Measurements from ENCODE around the gene TRIB2.
A peak's percentile ranks its signal among the peaks of the same experiment; 100 is the strongest.

TRIB2 gene

GRCh38 chr2:12700989-12701388 is 15.7 kb upstream of the TRIB2 start:
- no peak overlapping the region for H3K27ac ChIP-seq (ENCODE audit: low read depth, low read length)

GRCh38 chr2:12701786-12702167 is 15.0 kb upstream of the TRIB2 start:
- Histone ChIP-seq H3K27me3 (ENCODE audit: control insufficient read depth, insufficient read depth, low read length) (no peaks in the 10 kb centered on the region), H3K9me3 (ENCODE audit: control insufficient read depth, insufficient read depth, low read length) (no peaks in the 10 kb centered on the region), H3K9ac (ENCODE audit: low read depth, low read length) (no peak overlapping the region), H3K4me3 (ENCODE audit: low read depth, low read length) (no peak overlapping the region), H3K27ac (ENCODE audit: low read depth, low read length) (no peak overlapping the region), H3K4me1 (ENCODE audit: control insufficient read depth, insufficient read depth, low read length) (peaks cover 5% of the 10 kb centered on the region; the same call in 1 of the 2 replicates), H3K36me3 (ENCODE audit: control insufficient read depth, insufficient read depth, low read length) (no peaks in the 10 kb centered on the region)

More at GRCh38 chr2:12700989-12701388, 15.7 kb upstream of the TRIB2 start:
- Histone ChIP-seq H3K4me1 (ENCODE audit: control insufficient read depth, insufficient read depth, low read length) (peaks cover 5% of the 10 kb centered on the region; the same call in 1 of the 2 replicates), H3K9me3 (ENCODE audit: control insufficient read depth, insufficient read depth, low read length) (no peaks in the 10 kb centered on the region), H3K27me3 (ENCODE audit: control insufficient read depth, insufficient read depth, low read length) (no peaks in the 10 kb centered on the region), H3K36me3 (ENCODE audit: control insufficient read depth, insufficient read depth, low read length) (no peaks in the 10 kb centered on the region), H3K9ac (ENCODE audit: low read depth, low read length) (no peak overlapping the region), H3K4me3 (ENCODE audit: low read depth, low read length) (no peak overlapping the region)

- H3K27me3 ChIP-seq (ENCODE audit: control insufficient read depth, insufficient read depth, low read length) = no peaks in the 10 kb centered on the region
- H3K36me3 ChIP-seq (ENCODE audit: control insufficient read depth, insufficient read depth, low read length) = no peaks in the 10 kb centered on the region
- H3K9ac ChIP-seq (ENCODE audit: low read depth, low read length) = no peak overlapping the region
- H3K4me3 ChIP-seq (ENCODE audit: low read depth, low read length) = no peak overlapping the region
- H3K4me1 ChIP-seq (ENCODE audit: control insufficient read depth, insufficient read depth, low read length) = peaks cover 5% of the 10 kb centered on the region; the same call in 1 of the 2 replicates
- H3K9me3 ChIP-seq (ENCODE audit: control insufficient read depth, insufficient read depth, low read length) = no peaks in the 10 kb centered on the region
- H3K27ac ChIP-seq (ENCODE audit: low read depth, low read length) = peak overlapping the region; percentile 41
Observed at GRCh38 chr2:12702168-12703121, 14.3 kb upstream of the TRIB2 start.

GRCh38 chr2:12704378-12704777 is 12.4 kb upstream of the TRIB2 start:
- Histone ChIP-seq H3K27me3 (ENCODE audit: control insufficient read depth, insufficient read depth, low read length) (no peaks in the 10 kb centered on the region), H3K9ac (ENCODE audit: low read depth, low read length) (no peak overlapping the region), H3K9me3 (ENCODE audit: control insufficient read depth, insufficient read depth, low read length) (no peaks in the 10 kb centered on the region), H3K4me3 (ENCODE audit: low read depth, low read length) (no peak overlapping the region), H3K4me1 (ENCODE audit: control insufficient read depth, insufficient read depth, low read length) (peaks cover 5% of the 10 kb centered on the region; the same call in 1 of the 2 replicates), H3K27ac (ENCODE audit: low read depth, low read length) (no peak overlapping the region), H3K36me3 (ENCODE audit: control insufficient read depth, insufficient read depth, low read length) (no peaks in the 10 kb centered on the region)

GRCh38 chr2:12705230-12705629 is 11.5 kb upstream of the TRIB2 start:
- Histone ChIP-seq H3K4me1 (ENCODE audit: control insufficient read depth, insufficient read depth, low read length) (peaks cover 5% of the 10 kb centered on the region; the same call in 1 of the 2 replicates), H3K9ac (ENCODE audit: low read depth, low read length) (no peak overlapping the region), H3K27ac (ENCODE audit: low read depth, low read length) (no peak overlapping the region)

GRCh38 chr2:12705742-12706141 is 11.0 kb upstream of the TRIB2 start:
- no peak overlapping the region for H3K27ac ChIP-seq (ENCODE audit: low read depth, low read length)
- H3K9ac ChIP-seq (ENCODE audit: low read depth, low read length) = no peak overlapping the region
- H3K4me1 ChIP-seq (ENCODE audit: control insufficient read depth, insufficient read depth, low read length) = peaks cover 5% of the 10 kb centered on the region; the same call in 1 of the 2 replicates
- no peaks in the 10 kb centered on the region for H3K9me3 ChIP-seq (ENCODE audit: control insufficient read depth, insufficient read depth, low read length)
- no peaks in the 10 kb centered on the region for H3K36me3 ChIP-seq (ENCODE audit: control insufficient read depth, insufficient read depth, low read length)
- H3K4me3 ChIP-seq (ENCODE audit: low read depth, low read length) = no peak overlapping the region
- no peaks in the 10 kb centered on the region for H3K27me3 ChIP-seq (ENCODE audit: control insufficient read depth, insufficient read depth, low read length)

More at GRCh38 chr2:12705230-12705629, 11.5 kb upstream of the TRIB2 start:
- Histone ChIP-seq H3K4me3 (ENCODE audit: low read depth, low read length) (no peak overlapping the region), H3K9me3 (ENCODE audit: control insufficient read depth, insufficient read depth, low read length) (no peaks in the 10 kb centered on the region), H3K36me3 (ENCODE audit: control insufficient read depth, insufficient read depth, low read length) (no peaks in the 10 kb centered on the region), H3K27me3 (ENCODE audit: control insufficient read depth, insufficient read depth, low read length) (no peaks in the 10 kb centered on the region)

- Histone ChIP-seq H3K4me3 (ENCODE audit: low read depth, low read length) (no peak overlapping the region), H3K36me3 (ENCODE audit: control insufficient read depth, insufficient read depth, low read length) (no peaks in the 10 kb centered on the region), H3K9me3 (ENCODE audit: control insufficient read depth, insufficient read depth, low read length) (no peaks in the 10 kb centered on the region), H3K4me1 (ENCODE audit: control insufficient read depth, insufficient read depth, low read length) (no peaks in the 10 kb centered on the region), H3K27ac (ENCODE audit: low read depth, low read length) (no peak overlapping the region), H3K27me3 (ENCODE audit: control insufficient read depth, insufficient read depth, low read length) (no peaks in the 10 kb centered on the region), H3K9ac (ENCODE audit: low read depth, low read length) (no peak overlapping the region)
Observed at GRCh38 chr2:12708508-12709206, 8.1 kb upstream of the TRIB2 start.

GRCh38 chr2:12709207-12709522 is 7.6 kb upstream of the TRIB2 start:
- Histone ChIP-seq H3K9me3 (ENCODE audit: control insufficient read depth, insufficient read depth, low read length) (no peaks in the 10 kb centered on the region), H3K4me1 (ENCODE audit: control insufficient read depth, insufficient read depth, low read length) (no peaks in the 10 kb centered on the region), H3K36me3 (ENCODE audit: control insufficient read depth, insufficient read depth, low read length) (no peaks in the 10 kb centered on the region), H3K4me3 (ENCODE audit: low read depth, low read length) (no peak overlapping the region), H3K9ac (ENCODE audit: low read depth, low read length) (no peak overlapping the region), H3K27ac (ENCODE audit: low read depth, low read length) (no peak overlapping the region), H3K27me3 (ENCODE audit: control insufficient read depth, insufficient read depth, low read length) (no peaks in the 10 kb centered on the region)

GRCh38 chr2:12710301-12710700 is 6.4 kb upstream of the TRIB2 start:
- Histone ChIP-seq H3K27me3 (ENCODE audit: control insufficient read depth, insufficient read depth, low read length) (no peaks in the 10 kb centered on the region), H3K36me3 (ENCODE audit: control insufficient read depth, insufficient read depth, low read length) (no peaks in the 10 kb centered on the region), H3K27ac (ENCODE audit: low read depth, low read length) (no peak overlapping the region), H3K9me3 (ENCODE audit: control insufficient read depth, insufficient read depth, low read length) (no peaks in the 10 kb centered on the region), H3K4me1 (ENCODE audit: control insufficient read depth, insufficient read depth, low read length) (peaks cover 11% of the 10 kb centered on the region), H3K9ac (ENCODE audit: low read depth, low read length) (no peak overlapping the region), H3K4me3 (ENCODE audit: low read depth, low read length) (no peak overlapping the region)

GRCh38 chr2:12711339-12711738 is 5.4 kb upstream of the TRIB2 start:
- Histone ChIP-seq H3K36me3 (ENCODE audit: control insufficient read depth, insufficient read depth, low read length) (no peaks in the 10 kb centered on the region), H3K27ac (ENCODE audit: low read depth, low read length) (no peak overlapping the region), H3K4me3 (ENCODE audit: low read depth, low read length) (no peak overlapping the region), H3K4me1 (ENCODE audit: control insufficient read depth, insufficient read depth, low read length) (peaks cover 15% of the 10 kb centered on the region), H3K9me3 (ENCODE audit: control insufficient read depth, insufficient read depth, low read length) (no peaks in the 10 kb centered on the region), H3K9ac (ENCODE audit: low read depth, low read length) (no peak overlapping the region), H3K27me3 (ENCODE audit: control insufficient read depth, insufficient read depth, low read length) (no peaks in the 10 kb centered on the region)

GRCh38 chr2:12712881-12713280 is 3.9 kb upstream of the TRIB2 start:
- Histone ChIP-seq H3K4me1 (ENCODE audit: control insufficient read depth, insufficient read depth, low read length) (peaks cover 15% of the 10 kb centered on the region), H3K4me3 (ENCODE audit: low read depth, low read length) (no peak overlapping the region), H3K27ac (ENCODE audit: low read depth, low read length) (no peak overlapping the region), H3K27me3 (ENCODE audit: control insufficient read depth, insufficient read depth, low read length) (no peaks in the 10 kb centered on the region), H3K36me3 (ENCODE audit: control insufficient read depth, insufficient read depth, low read length) (no peaks in the 10 kb centered on the region), H3K9me3 (ENCODE audit: control insufficient read depth, insufficient read depth, low read length) (no peaks in the 10 kb centered on the region), H3K9ac (ENCODE audit: low read depth, low read length) (no peak overlapping the region)
